ENCODE data around the gene QRSL1. TPM values are rescaled to one million over a fixed set of nuclear protein-coding genes. Genes with fewer than 3 reads are reported as not detected.

Gene QRSL1
- total RNA-seq, 1 experiment from 2014 or later: 19.5 TPM

GRCh38 chr6:106612671-106613416 is 16.5 kb upstream of the QRSL1 start:
- no peaks in the 10 kb centered on the region for H3K9me3 ChIP-seq (ENCODE audit: control insufficient read depth, low read depth, low read length)
- H2BK120ac ChIP-seq (ENCODE audit: low read depth, low read length, poor library complexity, severe bottlenecking): no peak overlapping the region
- H3K27ac ChIP-seq (ENCODE audit: insufficient read length, low read depth, low read length): peak overlapping the region; percentile 85
- no peak overlapping the region for H2BK20ac ChIP-seq (ENCODE audit: low read depth, low read length, poor library complexity, severe bottlenecking)
- H2BK15ac ChIP-seq (ENCODE audit: low read depth, low read length): no peak overlapping the region
- H4K5ac ChIP-seq (ENCODE audit: insufficient read length, low read depth, low read length): no peak overlapping the region
- peaks cover 3 to 19% (median 4%) of the 10 kb centered on the region in 3 experiments; a peak in 6 of 7 replicates for H3K36me3 Mint-ChIP-seq (ENCODE audit: insufficient read depth in 1 of 3, low read depth in 3 of 3)
- H2AK5ac ChIP-seq (ENCODE audit: insufficient read length, low read length): no peak overlapping the region
- H3K4ac ChIP-seq (ENCODE audit: low read depth, low read length): no peak overlapping the region
- no peaks in the 10 kb centered on the region for H3K27me3 ChIP-seq (ENCODE audit: insufficient read depth, low read length)
- WGBS (ENCODE audit: extremely low coverage, insufficient read length, low lambda C conversion rate): no CpG with 5 or more reads among the region's 9 CpGs
- no peak for TF ChIP-seq CTCF (conservative IDR thresholded peaks at IDR 0.05)
- no peaks in the 10 kb centered on the region for H3K9me3 Mint-ChIP-seq
- no peak overlapping the region for H3K56ac ChIP-seq (ENCODE audit: insufficient read length, low read depth, low read length)
- H2BK12ac ChIP-seq (ENCODE audit: insufficient read length, low read depth, low read length): no peak overlapping the region
- H3K4me1 Mint-ChIP-seq: peaks cover 63 to 76% of the 10 kb centered on the region in 2 experiments
- peaks cover 13% of the 10 kb centered on the region; the same call in 1 of the 2 replicates for H3K4me1 ChIP-seq (ENCODE audit: insufficient read depth, low read length)
- no peak overlapping the region for H2BK5ac ChIP-seq (ENCODE audit: insufficient read length, low read length)
- no peak for DNase-seq
- H3K4me2 ChIP-seq (ENCODE audit: insufficient read depth, insufficient read length, low read length): no peak overlapping the region
- H3K4me3 Mint-ChIP-seq: peak overlapping the region in 1 of 2 experiments; percentile 57; a peak in 3 of 5 replicates
- H3T11ph ChIP-seq (ENCODE audit: low read length): no peak overlapping the region
- H3K79me2 ChIP-seq (ENCODE audit: insufficient read depth, low read length): no peaks in the 10 kb centered on the region
- H4K91ac ChIP-seq (ENCODE audit: insufficient read length, low read depth, low read length): no peak overlapping the region
- no peaks in the 10 kb centered on the region for H3K23me2 ChIP-seq (ENCODE audit: insufficient read length, low read depth, low read length, poor library complexity, severe bottlenecking)
- H3K18ac ChIP-seq (ENCODE audit: insufficient read length, low read depth, low read length): no peak overlapping the region
- peak overlapping the region; percentile 82 to 99 (median 96) for H3K27ac Mint-ChIP-seq
- H3K23ac ChIP-seq (ENCODE audit: insufficient read length, low read depth, low read length): no peak overlapping the region
- peak overlapping the region; percentile 32 for H3K9ac ChIP-seq (ENCODE audit: extremely low read depth, insufficient read length, low read length)
- no peak overlapping the region for H2AFZ ChIP-seq (ENCODE audit: low read length)
- no peak overlapping the region for H4K8ac ChIP-seq (replicated peaks; ENCODE audit: insufficient read length, low read depth, low read length)
- no peaks in the 10 kb centered on the region for H4K20me1 ChIP-seq (ENCODE audit: control insufficient read depth, insufficient read depth, insufficient read length)
- H3K79me1 ChIP-seq (ENCODE audit: insufficient read depth, low read depth, low read length, poor library complexity, severe bottlenecking): no peaks in the 10 kb centered on the region
- H3K27me3 Mint-ChIP-seq (ENCODE audit: low read depth): no peaks in the 10 kb centered on the region
- H3K14ac ChIP-seq (ENCODE audit: insufficient read depth, low read length): no peak overlapping the region

Data from H9 (cell line).